Neural cell (in vitro differentiated cells): ENCODE data around the gene MGAT5.

Experiments
- EZH2 ChIP-seq: fragments of 200-600, 300-800 bp; shearing (Covaris generic), sonication (generic); IDR thresholded peaks from 2 replicates; pipeline ENCODE4 v1.6.1; 2014; ENCODE audit warnings: antibody characterized with exemption, low read length, borderline replicate concordance, mild to moderate bottlenecking; ENCODE audit not compliant: insufficient read depth, poor library complexity, severe bottlenecking
- POLR2AphosphoS5 ChIP-seq: IDR thresholded peaks from 2 replicates; pipeline ENCODE4 v1.6.1; 2012
- TF ChIP-seq, protein P1 (sequence below): fragments of 450-650 bp; IDR thresholded peaks from 2 replicates; pipeline ENCODE4 v1.5.1; 2014; ENCODE audit warnings: antibody characterized with exemption, mild to moderate bottlenecking, moderate library complexity; ENCODE audit not compliant: poor library complexity, severe bottlenecking

DNA sequence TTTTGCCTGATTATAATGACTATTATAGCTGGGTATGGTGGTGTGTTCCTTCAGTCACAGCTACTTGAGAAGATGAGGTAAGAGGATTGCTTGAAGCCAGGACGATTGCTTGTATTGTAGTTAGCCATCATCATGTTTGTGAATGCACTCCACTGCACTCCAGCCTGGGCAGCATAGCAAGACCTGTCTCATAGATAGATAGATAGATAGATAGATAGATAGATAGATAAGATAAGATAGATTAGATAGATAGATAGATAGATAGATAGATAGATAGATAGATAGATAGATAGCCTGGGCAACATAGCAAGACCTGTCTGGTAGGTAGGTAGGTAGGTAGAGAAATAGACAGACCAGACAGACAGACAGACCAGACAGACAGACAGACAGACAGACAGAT is 127.3 kb downstream of the MGAT5 start:
- TF ChIP-seq, protein P1, sequence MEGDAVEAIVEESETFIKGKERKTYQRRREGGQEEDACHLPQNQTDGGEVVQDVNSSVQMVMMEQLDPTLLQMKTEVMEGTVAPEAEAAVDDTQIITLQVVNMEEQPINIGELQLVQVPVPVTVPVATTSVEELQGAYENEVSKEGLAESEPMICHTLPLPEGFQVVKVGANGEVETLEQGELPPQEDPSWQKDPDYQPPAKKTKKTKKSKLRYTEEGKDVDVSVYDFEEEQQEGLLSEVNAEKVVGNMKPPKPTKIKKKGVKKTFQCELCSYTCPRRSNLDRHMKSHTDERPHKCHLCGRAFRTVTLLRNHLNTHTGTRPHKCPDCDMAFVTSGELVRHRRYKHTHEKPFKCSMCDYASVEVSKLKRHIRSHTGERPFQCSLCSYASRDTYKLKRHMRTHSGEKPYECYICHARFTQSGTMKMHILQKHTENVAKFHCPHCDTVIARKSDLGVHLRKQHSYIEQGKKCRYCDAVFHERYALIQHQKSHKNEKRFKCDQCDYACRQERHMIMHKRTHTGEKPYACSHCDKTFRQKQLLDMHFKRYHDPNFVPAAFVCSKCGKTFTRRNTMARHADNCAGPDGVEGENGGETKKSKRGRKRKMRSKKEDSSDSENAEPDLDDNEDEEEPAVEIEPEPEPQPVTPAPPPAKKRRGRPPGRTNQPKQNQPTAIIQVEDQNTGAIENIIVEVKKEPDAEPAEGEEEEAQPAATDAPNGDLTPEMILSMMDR: no peak
- TF ChIP-seq POLR2AphosphoS5 (no peak), EZH2 (no peak)
